Left lobe of liver (tissue), 2 donors: ENCODE measurements around the gene MALL. TPM values are rescaled to one million over a fixed set of nuclear protein-coding genes. Genes with fewer than 3 reads are reported as not detected.
"Not testable (repeated sequence)": the region's sequence is repeated elsewhere in the genome, so short reads cannot be mapped to it uniquely, and the experiment has no call there.

Experiments used
- ATAC-seq: fragments of 200-7000 bp; cut with Tn5 transposase; one replicate; pipeline ENCODE4 v1.9.1; 2020; ENCODE audit warnings: mild to moderate bottlenecking, moderate library complexity
- DNase-seq: peaks from one replicate; pipeline ENCODE4 v3.0.0-alpha.2; 2020; ENCODE audit warnings: low spot score
- total RNA-seq: library from RNA; stranded (reverse); gene quantifications from one replicate; pipeline ENCODE4 v1.2.1, GENCODE V29; 2021
- donor health status: DM: no; HTN: no; CAD: no; lungs with moderate emphysema.
- donor health status: DM: no; HTN: yes; CAD: no.

Gene MALL
- total RNA-seq: 1.6 TPM

- DNase-seq: no peak
- ATAC-seq: peak; percentile 45
Measured at GRCh38 chr2:110115291-110116032, at the start of gene MALL. TSS of gene MALL (minus strand) at chr2:110115822. CDS start at chr2:110115792, 30 bp downstream.

- DNase-seq (no peak), ATAC-seq (peak; percentile 92)
Measured at GRCh38 chr2:110157153-110157793, 41.7 kb upstream of the MALL start.

- DNase-seq, ATAC-seq: not testable (repeated sequence)
Measured at GRCh38 chr2:110154828-110155227, 39.2 kb upstream of the MALL start.

- DNase-seq, ATAC-seq: not testable (repeated sequence)
Measured at GRCh38 chr2:110154188-110154587, 38.6 kb upstream of the MALL start.

GRCh38 chr2:110153416-110153815 is 37.8 kb upstream of the MALL start:
- ATAC-seq (no peak), DNase-seq (no peak)

- DNase-seq (no peak), ATAC-seq (no peak)
Measured at GRCh38 chr2:110152943-110153342, 37.3 kb upstream of the MALL start.

- DNase-seq (no peak), ATAC-seq (no peak)
Measured at GRCh38 chr2:110149330-110150220, 34.0 kb upstream of the MALL start.

GRCh38 chr2:110146945-110147332 is 31.3 kb upstream of the MALL start:
- DNase-seq (no peak), ATAC-seq (no peak)

- no peak for ATAC-seq
- no peak for DNase-seq
Measured at GRCh38 chr2:110146183-110146944, 30.7 kb upstream of the MALL start.

GRCh38 chr2:110143982-110144381 is 28.4 kb upstream of the MALL start:
- DNase-seq (no peak), ATAC-seq (no peak)

GRCh38 chr2:110140401-110140800 is 24.8 kb upstream of the MALL start:
- DNase-seq: no peak

GRCh38 chr2:110134025-110134424 is 18.4 kb upstream of the MALL start:
- ATAC-seq (no peak), DNase-seq (no peak)

More at GRCh38 chr2:110140401-110140800, 24.8 kb upstream of the MALL start:
- ATAC-seq: no peak

- ATAC-seq: no peak
- DNase-seq: no peak
Measured at GRCh38 chr2:110131166-110131565, 15.5 kb upstream of the MALL start.

- DNase-seq (no peak), ATAC-seq (no peak)
Measured at GRCh38 chr2:110130757-110131156, 15.1 kb upstream of the MALL start.

GRCh38 chr2:110126906-110127305 is 11.3 kb upstream of the MALL start:
- DNase-seq (no peak), ATAC-seq (no peak)

GRCh38 chr2:110126086-110126773 is 10.6 kb upstream of the MALL start:
- DNase-seq (no peak), ATAC-seq (no peak)

GRCh38 chr2:110124939-110125691 is 9.5 kb upstream of the MALL start:
- ATAC-seq (no peak), DNase-seq (no peak)

GRCh38 chr2:110124038-110124825 is 8.6 kb upstream of the MALL start:
- ATAC-seq: no peak

GRCh38 chr2:110121592-110121991 is 6.0 kb upstream of the MALL start:
- DNase-seq: no peak
- no peak for ATAC-seq

More at GRCh38 chr2:110124038-110124825, 8.6 kb upstream of the MALL start:
- no peak for DNase-seq
